ENCODE measurements around the gene EPHA7. TPM values are rescaled to one million over a fixed set of nuclear protein-coding genes. Genes with fewer than 3 reads are reported as not detected.

The EPHA7 gene
- total RNA-seq, 3 donors from 2014 or later, result 0.84 to 126 (median 2.4) TPM

GRCh38 chr6:93248631-93249030, 170.7 kb downstream of the EPHA7 start:
- no peaks in the 10 kb centered on the region for H3K9me3 ChIP-seq
- ATAC-seq (no peak), DNase-seq (no peak)
- intact Hi-C loops (cut with DNase I, micrococcal nuclease), result no loop called here
- no peaks in the 10 kb centered on the region for H3K4me1 ChIP-seq (ENCODE audit: low read depth)
- TF ChIP-seq CTCF (IDR thresholded peaks at IDR 0.05), result no peak
- no peak overlapping the region for H3K4me3 ChIP-seq
- no peaks in the 10 kb centered on the region for H3K36me3 ChIP-seq (ENCODE audit: low read depth)

- TF ChIP-seq CTCF (IDR thresholded peaks at IDR 0.05), result no peak
- no peak for ATAC-seq
- H3K4me3 ChIP-seq, result no peak overlapping the region
- intact Hi-C loops (cut with DNase I, micrococcal nuclease), result no loop called here
- no peaks in the 10 kb centered on the region for H3K9me3 ChIP-seq
- no peak for DNase-seq
- H3K4me1 ChIP-seq (ENCODE audit: low read depth), result no peaks in the 10 kb centered on the region
- no peaks in the 10 kb centered on the region for H3K36me3 ChIP-seq (ENCODE audit: low read depth)
Observed at GRCh38 chr6:93243231-93243778, 176.1 kb downstream of the EPHA7 start.

- no peak overlapping the region for H3K4me3 ChIP-seq
- H3K4me1 ChIP-seq (ENCODE audit: low read depth), result no peaks in the 10 kb centered on the region
- TF ChIP-seq CTCF (IDR thresholded peaks at IDR 0.05), result no peak
- intact Hi-C loops (cut with DNase I, micrococcal nuclease), result no loop called here
- no peaks in the 10 kb centered on the region for H3K9me3 ChIP-seq
- no peaks in the 10 kb centered on the region for H3K36me3 ChIP-seq (ENCODE audit: low read depth)
- DNase-seq, result no peak
- ATAC-seq, result no peak
Observed at GRCh38 chr6:93242049-93242448, 177.3 kb downstream of the EPHA7 start.

- Histone ChIP-seq H3K4me1 (ENCODE audit: low read depth) (no peaks in the 10 kb centered on the region), H3K36me3 (ENCODE audit: low read depth) (no peaks in the 10 kb centered on the region), H3K9me3 (no peaks in the 10 kb centered on the region), H3K4me3 (no peak overlapping the region)
- DNase-seq (no peak), ATAC-seq (no peak)
- TF ChIP-seq CTCF (IDR thresholded peaks at IDR 0.05), result no peak
- intact Hi-C loops (cut with DNase I, micrococcal nuclease), result no loop called here
Observed at GRCh38 chr6:93238632-93239031, 180.7 kb downstream of the EPHA7 start.

- no peak for TF ChIP-seq CTCF (IDR thresholded peaks at IDR 0.05)
- Histone ChIP-seq H3K4me3 (no peak overlapping the region), H3K9me3 (no peaks in the 10 kb centered on the region), H3K4me1 (ENCODE audit: low read depth) (no peaks in the 10 kb centered on the region), H3K36me3 (ENCODE audit: low read depth) (no peaks in the 10 kb centered on the region)
- DNase-seq, result no peak
- intact Hi-C loops (cut with DNase I, micrococcal nuclease), result no loop called here
- ATAC-seq, result no peak
Observed at GRCh38 chr6:93235775-93236174, 183.6 kb downstream of the EPHA7 start.

- Histone ChIP-seq H3K36me3 (ENCODE audit: low read depth) (no peaks in the 10 kb centered on the region), H3K4me3 (no peak overlapping the region), H3K4me1 (ENCODE audit: low read depth) (no peaks in the 10 kb centered on the region), H3K9me3 (no peaks in the 10 kb centered on the region)
- intact Hi-C loops (cut with DNase I, micrococcal nuclease), result no loop called here
- TF ChIP-seq CTCF (IDR thresholded peaks at IDR 0.05), result no peak
- ATAC-seq (no peak), DNase-seq (no peak)
Observed at GRCh38 chr6:93226822-93227221, 192.5 kb downstream of the EPHA7 start.
